Glomerular endothelial cell (primary cell): Measurements from ENCODE around the gene MNDA. TPM values are rescaled to one million over a fixed set of nuclear protein-coding genes. Genes with fewer than 3 reads are reported as not detected.
"Not testable (repeated sequence)": the region's sequence is repeated elsewhere in the genome, so short reads cannot be mapped to it uniquely, and the experiment has no call there.

Source experiments
- DNase-seq: peaks from one replicate; pipeline ENCODE4 v3.0.0-alpha.2; 2011; ENCODE audit warnings: low read depth, low spot score; ENCODE audit errors: extremely low read depth
- total RNA-seq: library from RNA; depleted of rRNA; stranded (reverse); fragments of >200 nt; gene quantifications from 2 replicates; pipeline ENCODE4 v1.2.3, GENCODE V29; 2015

Gene MNDA
- total RNA-seq, 1 donor from 2014 or later, result not detected

GRCh38 chr1:158836038-158836437, 4.9 kb downstream of the MNDA start:
- no peak for DNase-seq

- DNase-seq, result no peak
These were observed 7.5 kb downstream of the MNDA start for GRCh38 chr1:158838660-158839059.

- DNase-seq, result no peak
These were observed 8.4 kb downstream of the MNDA start for GRCh38 chr1:158839566-158839965.

DNA sequence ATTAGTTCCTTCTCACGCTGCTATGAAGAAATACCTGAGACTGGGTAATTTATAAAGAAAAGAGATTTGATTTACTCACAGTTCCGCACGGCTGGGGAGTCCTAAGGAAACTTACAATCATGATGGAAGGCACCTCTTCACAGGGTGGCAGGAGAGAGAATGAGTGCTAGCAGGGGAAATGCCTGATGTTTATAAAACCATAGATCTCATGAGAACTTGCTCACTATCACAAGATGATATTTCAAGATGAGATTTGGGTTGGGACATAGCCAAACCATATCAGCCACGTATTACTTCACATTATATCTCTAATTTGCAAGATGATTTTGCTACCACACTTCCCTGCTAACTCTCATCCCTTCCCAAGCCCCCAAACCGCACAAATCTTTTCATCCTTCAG, 9.1 kb downstream of the MNDA start:
- no peak for DNase-seq

DNA sequence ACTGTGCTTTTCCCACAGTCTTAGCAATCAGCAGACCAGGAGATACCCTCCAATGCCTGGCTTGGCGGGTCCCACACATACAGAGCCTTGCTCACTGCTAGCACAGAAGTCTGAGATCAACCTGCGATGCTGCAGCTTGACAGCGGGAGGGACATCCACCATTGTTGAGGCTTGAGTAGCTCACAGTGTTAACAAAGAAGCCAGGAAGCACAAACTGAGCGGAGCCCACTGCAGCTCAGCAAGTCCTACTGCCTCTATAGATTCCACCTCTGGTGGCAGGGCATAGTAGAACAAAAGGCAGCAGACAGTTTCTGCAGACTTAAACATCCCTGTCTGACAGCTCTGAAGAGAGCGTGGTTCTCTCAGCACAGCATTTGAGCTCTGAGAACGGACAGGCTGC, 33.4 kb downstream of the MNDA start:
- no peak for DNase-seq

- not testable (repeated sequence) for DNase-seq
These were observed 39.3 kb downstream of the MNDA start for GRCh38 chr1:158870438-158870837.

DNA sequence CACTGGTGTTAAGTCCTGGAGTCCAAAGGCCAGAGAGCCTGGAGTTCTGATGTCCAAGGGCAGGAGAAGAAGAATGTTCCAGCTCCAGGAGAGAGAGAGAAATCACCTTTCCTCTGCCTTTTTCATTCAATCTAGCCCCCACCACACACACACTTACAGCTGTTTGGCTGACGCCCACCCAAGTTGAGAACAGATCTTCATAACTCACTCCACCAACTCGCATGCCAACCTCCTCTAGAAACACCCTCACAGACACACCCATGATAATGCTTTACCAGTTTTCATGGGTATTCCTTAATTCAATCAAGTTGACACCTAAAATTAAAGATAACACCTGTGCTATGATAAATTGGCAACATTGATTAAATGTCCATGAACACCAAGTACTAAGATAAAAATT, 42.0 kb downstream of the MNDA start:
- DNase-seq, result no peak

DNA sequence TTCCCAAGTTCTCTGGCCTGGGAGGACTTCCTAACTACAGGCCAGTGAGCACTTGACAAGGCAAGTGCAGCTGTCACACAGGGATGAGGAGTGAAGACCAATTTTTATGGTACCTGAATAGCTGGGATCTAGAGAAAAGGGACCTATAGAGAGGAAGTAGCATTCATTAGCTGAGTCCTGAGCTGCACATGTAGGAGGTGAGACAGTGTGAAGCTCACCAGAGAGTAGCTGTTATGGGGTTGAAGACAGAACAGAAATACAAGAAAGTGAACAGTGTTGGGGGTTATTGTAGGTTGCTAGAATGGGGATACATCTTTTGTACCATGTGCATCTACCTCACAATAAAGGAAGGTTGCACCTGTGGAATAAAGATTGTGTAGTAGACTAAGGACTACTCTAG, 62.5 kb downstream of the MNDA start:
- no peak for DNase-seq

DNA sequence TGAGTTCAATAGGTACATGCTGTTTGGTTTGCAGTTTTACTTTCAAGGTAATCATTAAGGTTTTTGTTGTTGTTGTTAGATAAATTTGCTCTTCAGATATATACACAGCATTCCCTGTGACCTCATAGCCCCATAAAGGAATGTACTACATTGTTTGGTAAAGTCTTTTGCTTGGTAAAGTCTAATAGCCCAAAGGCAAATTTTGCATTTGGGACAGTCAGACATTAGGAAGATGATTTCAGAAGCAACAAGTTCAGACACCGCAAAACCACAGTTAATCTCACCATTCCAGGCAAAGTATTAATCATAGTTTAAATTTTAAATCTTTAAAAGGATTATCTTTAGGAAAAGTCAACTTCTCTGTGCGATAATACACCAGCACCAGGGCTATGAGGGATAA, 67.6 kb downstream of the MNDA start:
- DNase-seq, result no peak

Other genes with a start within 250 kb of the MNDA start
- not detected in 2 replicates for gene OR10Z1, start 226.1 kb upstream of the MNDA start, total RNA-seq
- not detected in 2 replicates for gene SPTA1, start 144.6 kb upstream of the MNDA start, total RNA-seq
- not detected in 2 replicates for gene OR6K2, start 130.7 kb upstream of the MNDA start, total RNA-seq
- not detected in 2 replicates for gene OR6K3, start 110.6 kb upstream of the MNDA start, total RNA-seq
- not detected in 2 replicates for gene OR6K6, start 76.6 kb upstream of the MNDA start, total RNA-seq
- gene OR6N1, start 59.2 kb upstream of the MNDA start, total RNA-seq, result not detected in 2 replicates
- gene OR6N2, start 50.1 kb upstream of the MNDA start, total RNA-seq, result not detected in 2 replicates
- gene PYHIN1, start 100.2 kb downstream of the MNDA start, total RNA-seq, result not detected in 2 replicates
- 174 and 180 TPM in 2 replicates for gene IFI16, start 178.6 kb downstream of the MNDA start, total RNA-seq
- gene AIM2, start 245.4 kb downstream of the MNDA start, total RNA-seq, result not detected in 2 replicates